HG02852 (cell line): ENCODE measurements around the gene SPDYA.
A peak's percentile ranks its signal among the peaks of the same experiment; 100 is the strongest.

ENCODE experiments used
- ATAC-seq: cut with Tn5 transposase; IDR thresholded peaks from one replicate; pipeline ENCODE4 v1.9.1; 2021; ENCODE audit warnings: mild to moderate bottlenecking, moderate library complexity; ENCODE audit not compliant: unreplicated experiment

SPDYA gene

GRCh38 chr2:28824207-28824606 is 13.6 kb downstream of the SPDYA start:
- no peak for ATAC-seq

GRCh38 chr2:28824870-28825269 is 14.2 kb downstream of the SPDYA start:
- no peak for ATAC-seq

- ATAC-seq, result no peak
These were observed 17.7 kb downstream of the SPDYA start for GRCh38 chr2:28828382-28828781.

GRCh38 chr2:28833740-28834470 is 23.3 kb downstream of the SPDYA start:
- no peak for ATAC-seq

GRCh38 chr2:28835781-28836180 is 25.1 kb downstream of the SPDYA start:
- ATAC-seq, result no peak

- ATAC-seq, result no peak
These were observed 28.3 kb downstream of the SPDYA start for GRCh38 chr2:28838971-28839370.

GRCh38 chr2:28842042-28842441 is 31.4 kb downstream of the SPDYA start:
- no peak for ATAC-seq

- no peak for ATAC-seq
These were observed 44.6 kb downstream of the SPDYA start for GRCh38 chr2:28855193-28855592.

- no peak for ATAC-seq
These were observed 45.3 kb downstream of the SPDYA start for GRCh38 chr2:28855977-28856376.

GRCh38 chr2:28868611-28869010 is 58.0 kb downstream of the SPDYA start:
- ATAC-seq, result no peak

GRCh38 chr2:28869494-28870145 is 59.0 kb downstream of the SPDYA start:
- ATAC-seq, result no peak

- peak; percentile 97 for ATAC-seq
These were observed 59.7 kb downstream of the SPDYA start, which contains the start of gene TRMT61B for GRCh38 chr2:28870146-28870891. TSS of gene TRMT61B (minus strand) at chr2:28870309. CDS start at chr2:28870277, 32 bp downstream.

GRCh38 chr2:28871620-28872019 is 61.0 kb downstream of the SPDYA start:
- ATAC-seq, result no peak

GRCh38 chr2:28880193-28880592 is 69.6 kb downstream of the SPDYA start:
- ATAC-seq, result no peak

GRCh38 chr2:28893488-28893887 is 82.9 kb downstream of the SPDYA start:
- ATAC-seq, result no peak

- peak; percentile 87 for ATAC-seq
These were observed 84.0 kb downstream of the SPDYA start, which contains the start of gene WDR43 for GRCh38 chr2:28894470-28895188. TSS of gene WDR43 (plus strand) at chr2:28894667. CDS start at chr2:28894699, 32 bp downstream.

- peak; percentile 34 for ATAC-seq
These were observed 84.7 kb downstream of the SPDYA start for GRCh38 chr2:28895189-28895893.

GRCh38 chr2:28896906-28897305 is 86.3 kb downstream of the SPDYA start:
- no peak for ATAC-seq

- ATAC-seq, result no peak
These were observed 87.4 kb downstream of the SPDYA start for GRCh38 chr2:28898048-28898447.
